Astrocyte of the cerebellum (primary cell): ENCODE results near the gene SEPHS2.
"Not testable (repeated sequence)": the region's sequence is repeated elsewhere in the genome, so short reads cannot be mapped to it uniquely, and the experiment has no call there.

Source experiments
- DNase-seq: peaks from one replicate; pipeline ENCODE4 v3.0.0-alpha.2; 2011; ENCODE audit warnings: low read depth
- H3K4me3 ChIP-seq: 2 replicates; pipeline ENCODE4 v1.5.1; 2011; ENCODE audit warnings: mild to moderate bottlenecking, low read depth, low read length, moderate library complexity
- CTCF ChIP-seq: IDR thresholded peaks from 2 replicates; pipeline ENCODE4 v1.5.1; 2012; ENCODE audit warnings: low read length, low read depth, moderate library complexity, mild to moderate bottlenecking; ENCODE audit errors: missing control alignments
- in situ Hi-C: cut with HindIII; loops from 2 replicates; pipeline ENCODE4 v1.10.0; 2017; ENCODE audit warnings: low sequenced_read_pairs

Gene SEPHS2

DNA sequence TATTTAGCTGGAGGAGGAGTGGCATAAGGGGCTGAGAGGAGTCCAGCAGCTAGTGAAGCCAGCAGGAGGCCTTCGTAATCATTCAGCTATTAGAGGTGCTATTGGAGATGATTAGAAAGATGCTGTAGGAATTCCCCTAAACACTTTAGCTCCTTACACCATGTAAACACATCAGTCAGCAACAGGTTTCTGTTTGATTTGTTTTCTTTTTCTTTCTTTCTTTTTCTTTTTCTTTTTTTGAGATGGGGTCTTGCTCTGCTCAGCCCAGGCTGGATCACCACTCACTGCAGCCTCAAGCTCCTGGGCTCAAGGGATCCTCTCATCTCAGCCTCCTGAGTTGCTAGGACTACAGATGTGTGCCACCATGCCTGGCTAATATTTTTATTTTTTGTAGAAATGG lies 10.6 kb upstream of the SEPHS2 start:
- no peak overlapping the region for H3K4me3 ChIP-seq
- in situ Hi-C loops, result no loop called here
- no peak for DNase-seq
- TF ChIP-seq CTCF, result no peak

DNA sequence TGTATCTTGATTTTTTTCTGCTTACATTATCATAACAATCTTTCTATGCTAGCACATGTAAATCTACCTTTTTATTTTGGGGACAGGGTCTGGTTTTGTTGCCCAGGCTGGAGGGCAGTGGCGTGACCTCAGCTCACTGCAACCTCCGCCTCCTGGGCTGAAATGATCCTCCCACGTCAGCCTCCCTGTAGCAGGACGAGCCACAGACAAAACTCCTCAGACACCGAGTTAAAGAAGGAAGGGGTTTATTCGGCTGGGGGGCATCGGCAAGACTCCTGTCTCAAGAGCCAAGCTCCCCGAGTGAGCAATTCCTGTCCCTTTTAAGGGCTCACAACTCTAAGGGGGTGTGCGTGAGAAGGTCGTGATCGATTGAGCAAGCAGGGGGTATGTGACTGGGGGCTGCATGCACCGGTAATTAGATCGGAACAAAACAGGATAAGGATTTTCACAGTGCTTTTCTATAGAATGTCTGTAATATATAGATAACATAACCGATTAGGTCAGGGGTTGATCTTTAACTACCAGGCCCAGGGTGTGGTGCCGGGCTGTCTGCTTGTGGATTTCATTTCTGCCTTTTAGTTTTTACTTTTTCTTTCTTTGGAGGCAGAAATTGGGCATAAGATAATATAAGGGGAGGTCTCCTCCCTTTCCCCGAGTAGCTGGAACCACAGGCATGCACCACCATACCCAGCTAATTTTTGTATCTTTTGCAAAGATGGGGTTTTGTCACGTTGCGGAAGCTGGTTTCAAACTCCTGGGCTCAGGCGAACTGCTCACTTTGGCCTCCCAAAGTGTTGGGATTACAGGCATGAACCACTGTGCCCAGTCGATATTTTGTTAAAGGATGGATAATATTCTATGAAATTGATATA lies 7.3 kb upstream of the SEPHS2 start:
- DNase-seq, in situ Hi-C loops, H3K4me3 ChIP-seq: not testable (repeated sequence)

DNA sequence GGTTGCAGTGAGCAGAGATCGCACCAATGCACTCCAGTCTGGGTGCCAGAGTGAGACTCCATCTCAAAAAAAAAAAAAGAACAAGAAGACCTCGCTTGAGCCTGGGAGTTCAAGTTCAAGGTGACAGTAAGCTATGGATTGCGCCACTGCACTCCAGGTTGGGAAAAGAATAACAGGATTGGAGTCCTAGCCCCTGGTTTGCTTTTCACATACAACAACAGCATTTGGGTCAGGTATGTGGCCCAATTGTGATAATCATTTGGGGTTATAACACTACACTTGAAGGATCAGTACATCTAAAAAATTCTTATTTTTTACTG lies 3.4 kb upstream of the SEPHS2 start:
- no peak for DNase-seq
- no peak for TF ChIP-seq CTCF
- no peak overlapping the region for H3K4me3 ChIP-seq
- in situ Hi-C loops, result no loop called here

DNA sequence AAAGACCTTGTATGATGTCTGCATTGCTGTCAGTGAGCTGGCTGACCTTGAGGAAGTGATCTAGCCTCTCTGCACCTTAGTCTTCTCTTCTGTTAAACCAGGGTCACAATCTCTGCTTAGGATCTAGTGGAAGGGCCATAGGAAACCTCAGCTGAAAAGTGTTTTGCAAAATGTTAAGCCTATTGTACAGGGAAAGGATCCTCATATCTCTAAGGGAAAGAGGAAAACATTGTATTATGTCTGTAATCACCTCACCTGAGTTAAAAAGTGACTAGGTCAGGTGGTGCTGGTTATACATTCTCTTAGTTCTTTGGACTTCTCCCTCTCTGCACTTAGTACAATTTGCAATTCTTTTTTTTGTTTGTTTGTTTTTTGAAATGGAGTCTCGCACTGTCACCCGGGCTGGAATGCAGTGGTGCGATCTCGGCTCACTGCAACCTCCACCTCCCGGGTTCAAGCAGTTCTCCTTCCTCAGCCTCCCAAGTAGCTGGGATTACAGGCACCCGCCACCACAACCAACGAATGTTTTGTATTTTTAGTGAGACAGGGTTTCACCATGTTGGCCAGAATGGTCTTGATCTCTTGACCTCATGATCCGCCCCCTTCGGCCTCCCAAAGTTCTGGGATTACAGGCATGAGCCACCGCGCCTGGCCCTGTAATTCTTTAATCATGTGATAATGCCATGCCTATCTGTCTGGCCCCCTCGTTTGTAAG lies 2.0 kb upstream of the SEPHS2 start:
- no peak for DNase-seq
- no peak overlapping the region for H3K4me3 ChIP-seq
- no peak for TF ChIP-seq CTCF
- in situ Hi-C loops, result no loop called here

DNA sequence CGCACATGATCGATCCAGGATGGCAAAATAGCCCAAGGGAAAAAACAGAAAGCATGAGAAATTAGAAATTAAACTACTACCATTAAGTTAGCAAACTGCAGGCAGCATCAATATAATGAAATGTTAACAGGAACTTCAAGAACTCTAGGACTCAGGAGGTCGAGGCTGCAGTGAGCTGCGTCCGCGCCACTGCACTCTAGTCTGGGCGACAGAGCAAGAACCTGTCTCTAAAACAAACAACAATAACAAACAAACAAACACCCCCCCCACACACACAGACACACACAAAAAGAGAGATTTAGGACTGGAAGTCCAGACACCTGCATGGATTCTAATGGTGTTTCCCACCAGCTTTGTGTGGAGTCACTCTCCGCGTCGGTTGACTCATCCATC lies 525 bp upstream of the SEPHS2 start:
- no peak for TF ChIP-seq CTCF
- H3K4me3 ChIP-seq, result peak overlapping the region; percentile 87
- in situ Hi-C loops, result no loop called here

DNA sequence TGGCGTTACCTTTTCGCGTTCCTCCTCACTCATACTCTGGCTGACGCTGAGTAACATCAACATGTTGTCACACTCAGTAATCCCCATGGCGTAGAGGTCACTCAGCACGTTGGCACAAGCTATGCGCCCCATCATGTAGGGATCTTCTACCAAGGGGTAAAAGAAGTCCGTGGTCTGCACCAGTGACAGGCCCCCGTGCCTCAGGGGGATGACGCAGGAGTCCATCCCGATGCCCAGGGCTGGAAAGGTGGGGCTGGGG lies 596 bp downstream of the SEPHS2 start:
- H3K4me3 ChIP-seq, result peak overlapping the region; percentile 87
- in situ Hi-C loops, result no loop called here
- no peak for TF ChIP-seq CTCF
- DNase-seq, result no peak

More for the DNA sequence above, 525 bp upstream of the SEPHS2 start:
- DNase-seq, result no peak

GRCh38 chr16:30444231-30445148 lies 1.2 kb downstream of the SEPHS2 start:
- in situ Hi-C loops, result no loop called here
- peak overlapping the region; percentile 87 for H3K4me3 ChIP-seq
- no peak for DNase-seq
- no peak for TF ChIP-seq CTCF
